Activated B cell treated with CpG ODN at 0.5 μM for 24 hours (primary cell): ENCODE results near the gene IZUMO4. TPM values are rescaled to one million over a fixed set of nuclear protein-coding genes. Genes with fewer than 3 reads are reported as not detected.
A peak's percentile ranks its signal among the peaks of the same experiment; 100 is the strongest.

Source experiments
- ATAC-seq: fragments of 200-7000 bp; cut with Tn5 transposase; one replicate; pipeline ENCODE4 v1.10.0; 2021; ENCODE audit warnings: low read depth, mild to moderate bottlenecking, moderate library complexity
- CTCF ChIA-PET: fragments of 350-600 bp; sonication (Branson Sonifier 250); formaldehyde crosslinking; loops from one replicate; lab custom pipeline; 2021; ENCODE audit warnings: antibody characterized with exemption; lab: Charles Lee
- POLR2A ChIA-PET: fragments of 350-600 bp; sonication (Branson Sonifier 250); formaldehyde crosslinking; loops from one replicate; lab custom pipeline; 2021; ENCODE audit warnings: antibody characterized with exemption; lab: Charles Lee
- DNase-seq: peaks from one replicate; pipeline ENCODE4 v3.0.0; 2022
- H3K27ac Mint-ChIP-seq: one replicate; pipeline ENCODE4 v1.8.0; 2020; ENCODE audit warnings: mixed read lengths
- H3K27me3 Mint-ChIP-seq: one replicate; pipeline ENCODE4 v1.8.0; 2021; ENCODE audit warnings: mixed read lengths
- H3K36me3 Mint-ChIP-seq: one replicate; pipeline ENCODE4 v1.8.0; 2021; ENCODE audit warnings: low read depth, mixed read lengths
- H3K4me1 Mint-ChIP-seq: one replicate; pipeline ENCODE4 v1.8.0; 2021; ENCODE audit warnings: mixed read lengths
- H3K4me3 Mint-ChIP-seq: one replicate; pipeline ENCODE4 v1.8.0; 2020; ENCODE audit warnings: mild to moderate bottlenecking, mixed read lengths
- H3K9me3 Mint-ChIP-seq: one replicate; pipeline ENCODE4 v1.8.0; 2020; ENCODE audit warnings: mixed read lengths
- intact Hi-C: fragments of 100-400 bp; cut with micrococcal nuclease; formaldehyde crosslinking; loops from one replicate; pipeline ENCODE4 v1.15.1; 2024
- total RNA-seq: library from RNA; stranded (reverse); gene quantifications from 2 replicates; pipeline ENCODE4 v1.2.3, GENCODE V29; 2022
- TF ChIP-seq, protein P1 (sequence below): fragments of 200-600 bp; IDR thresholded peaks from one replicate; pipeline ENCODE4 v1.8.0; 2022; ENCODE audit warnings: antibody characterized with exemption, mild to moderate bottlenecking

The IZUMO4 gene
- total RNA-seq, 1 donor from 2014 or later = 78.6 TPM

DNA sequence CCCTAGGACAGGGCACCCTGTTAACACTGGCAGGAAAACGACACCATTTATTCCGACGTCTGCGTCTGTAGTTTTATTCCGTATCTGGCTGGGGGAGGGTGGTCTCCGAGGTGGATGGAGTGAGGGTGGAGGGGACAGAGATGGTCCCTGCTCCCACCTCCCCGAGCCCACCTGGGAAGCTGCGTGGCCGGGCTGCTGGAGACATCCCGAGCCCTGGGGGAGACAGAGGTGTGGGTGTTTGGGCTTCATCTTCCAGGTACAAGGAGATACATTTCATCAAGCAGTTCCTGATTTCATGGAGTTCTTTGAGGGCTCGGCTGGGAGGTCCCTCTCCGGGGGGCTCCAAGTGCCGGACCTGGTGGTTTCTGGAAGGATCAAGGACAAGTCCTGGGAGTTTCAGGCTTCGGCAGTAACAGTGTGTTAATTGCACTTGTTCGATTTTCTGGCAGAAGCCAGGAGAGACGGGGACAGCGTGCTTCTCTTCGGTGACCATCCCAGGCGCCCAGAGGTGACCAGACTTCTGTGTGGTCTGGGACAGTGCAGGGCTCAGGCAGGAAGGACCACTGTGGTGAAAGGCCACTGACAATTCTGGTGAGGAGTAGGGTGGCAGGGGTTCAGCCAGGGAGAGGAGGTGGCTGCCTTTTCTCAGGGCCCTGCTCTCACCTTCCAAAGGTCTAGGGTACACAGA lies 25.6 kb upstream of the IZUMO4 start:
- H3K4me3 Mint-ChIP-seq = no peak overlapping the region
- intact Hi-C loops = no loop called here
- H3K27me3 Mint-ChIP-seq = no peaks in the 10 kb centered on the region
- H3K36me3 Mint-ChIP-seq = peaks cover 45% of the 10 kb centered on the region
- DNase-seq (no peak), ATAC-seq (no peak)
- H3K27ac Mint-ChIP-seq = peak overlapping the region; percentile 35
- H3K9me3 Mint-ChIP-seq = no peaks in the 10 kb centered on the region
- TF ChIP-seq, protein P1, sequence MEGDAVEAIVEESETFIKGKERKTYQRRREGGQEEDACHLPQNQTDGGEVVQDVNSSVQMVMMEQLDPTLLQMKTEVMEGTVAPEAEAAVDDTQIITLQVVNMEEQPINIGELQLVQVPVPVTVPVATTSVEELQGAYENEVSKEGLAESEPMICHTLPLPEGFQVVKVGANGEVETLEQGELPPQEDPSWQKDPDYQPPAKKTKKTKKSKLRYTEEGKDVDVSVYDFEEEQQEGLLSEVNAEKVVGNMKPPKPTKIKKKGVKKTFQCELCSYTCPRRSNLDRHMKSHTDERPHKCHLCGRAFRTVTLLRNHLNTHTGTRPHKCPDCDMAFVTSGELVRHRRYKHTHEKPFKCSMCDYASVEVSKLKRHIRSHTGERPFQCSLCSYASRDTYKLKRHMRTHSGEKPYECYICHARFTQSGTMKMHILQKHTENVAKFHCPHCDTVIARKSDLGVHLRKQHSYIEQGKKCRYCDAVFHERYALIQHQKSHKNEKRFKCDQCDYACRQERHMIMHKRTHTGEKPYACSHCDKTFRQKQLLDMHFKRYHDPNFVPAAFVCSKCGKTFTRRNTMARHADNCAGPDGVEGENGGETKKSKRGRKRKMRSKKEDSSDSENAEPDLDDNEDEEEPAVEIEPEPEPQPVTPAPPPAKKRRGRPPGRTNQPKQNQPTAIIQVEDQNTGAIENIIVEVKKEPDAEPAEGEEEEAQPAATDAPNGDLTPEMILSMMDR = no peak
- ChIA-PET POLR2A (interaction anchor here (0.6 to 59.1 kb wide), 6 partner anchors 11 to 170 kb away, joined by 4 to 2723 read pairs (median 10); partner anchors contain the start of genes IZUMO4, MKNK2 and MOB3A), CTCF (interaction anchor here (2.4 kb wide), 1 partner anchor 19 kb away, joined by 14 read pairs; no protein-coding TSS in a partner anchor)
- peaks cover 61% of the 10 kb centered on the region for H3K4me1 Mint-ChIP-seq

DNA sequence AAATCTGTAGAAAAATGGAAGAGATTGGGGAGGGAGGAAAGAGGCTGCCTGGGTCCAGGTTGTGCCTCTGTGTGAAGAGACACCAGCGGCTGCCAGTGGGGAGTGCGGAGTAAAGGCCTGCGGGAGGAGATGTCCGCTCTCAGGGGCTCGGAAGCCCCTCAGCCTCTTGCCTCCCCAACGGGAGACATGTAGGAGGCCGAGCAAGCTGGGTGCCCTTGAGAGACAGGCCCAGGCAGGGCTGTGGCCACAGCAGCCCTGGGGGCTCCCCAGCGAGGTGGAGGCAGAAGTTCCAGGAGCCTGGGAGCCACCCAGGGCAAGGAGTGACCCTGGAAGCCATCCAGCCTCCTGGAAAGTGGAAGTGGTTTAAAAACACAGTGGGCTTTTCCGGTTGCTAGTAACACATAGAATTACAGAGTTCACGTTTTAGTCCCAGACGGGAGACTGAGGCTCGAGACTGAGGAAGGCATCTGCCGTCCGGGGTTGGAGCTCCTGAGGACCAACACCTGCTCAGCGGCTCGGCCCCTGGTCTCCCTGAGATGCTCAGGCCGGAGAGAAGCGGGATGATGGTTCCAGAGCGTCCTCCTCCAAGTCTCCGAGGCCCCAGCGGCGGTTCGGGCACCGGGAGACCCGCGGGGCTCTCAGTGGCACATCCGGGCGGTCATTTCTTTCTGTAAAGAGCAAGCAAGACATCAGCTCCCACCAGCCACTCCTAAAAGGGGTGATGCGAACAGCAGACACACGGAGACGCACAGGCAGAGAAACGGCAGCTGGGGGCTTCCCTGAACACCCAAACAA lies 23.8 kb upstream of the IZUMO4 start:
- DNase-seq (no peak), ATAC-seq (no peak)
- peak overlapping the region; percentile 85 for H3K27ac Mint-ChIP-seq
- TF ChIP-seq, protein P1 = no peak
- intact Hi-C loops = no loop called here
- ChIA-PET CTCF (no interaction called here), POLR2A (interaction anchor here (0.6 to 59.1 kb wide), 3 partner anchors 9 to 235 kb away, joined by 7 to 2723 read pairs (median 2723); partner anchors contain the start of genes IZUMO4, MKNK2 and MOB3A)
- H3K36me3 Mint-ChIP-seq = peaks cover 61% of the 10 kb centered on the region
- peaks cover 62% of the 10 kb centered on the region for H3K4me1 Mint-ChIP-seq
- H3K27me3 Mint-ChIP-seq = no peaks in the 10 kb centered on the region
- no peak overlapping the region for H3K4me3 Mint-ChIP-seq
- H3K9me3 Mint-ChIP-seq = no peaks in the 10 kb centered on the region

DNA sequence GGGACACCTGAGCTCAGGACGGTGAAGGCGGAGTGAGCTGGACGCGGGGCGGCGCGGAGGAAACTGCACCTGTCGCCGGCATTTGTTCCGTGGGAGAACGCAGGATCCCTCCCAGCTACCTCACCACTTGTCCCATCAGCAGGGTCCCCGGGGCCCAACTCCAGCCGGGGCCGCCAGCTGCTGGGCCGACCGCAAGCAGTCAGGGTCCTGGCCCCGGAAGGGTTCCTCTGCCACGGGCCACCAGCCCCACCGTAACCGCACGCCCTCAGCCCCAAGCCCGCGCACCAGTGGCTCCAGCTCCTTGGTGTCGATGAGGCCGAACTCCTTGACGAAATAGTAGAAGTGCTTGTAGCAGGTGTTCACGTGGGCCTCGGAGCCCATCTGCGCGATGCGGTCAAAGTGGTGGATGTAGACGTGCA lies 20.2 kb upstream of the IZUMO4 start:
- ChIA-PET POLR2A (interaction anchor here (0.5 to 59.1 kb wide), 4 partner anchors 6 to 824 kb away, joined by 5 to 2723 read pairs (median 1364); partner anchors contain the start of genes IZUMO4, MKNK2, MOB3A and ZNF57), CTCF (interaction anchor here (0.9 to 2.6 kb wide), 2 partner anchors 11 to 57 kb away, joined by 3 to 8 read pairs; no protein-coding TSS in a partner anchor)
- Mint-ChIP-seq H3K9me3 (no peaks in the 10 kb centered on the region), H3K4me1 (peaks cover 75% of the 10 kb centered on the region), H3K27ac (peak overlapping the region; percentile 50), H3K36me3 (peaks cover 79% of the 10 kb centered on the region), H3K4me3 (no peak overlapping the region), H3K27me3 (no peaks in the 10 kb centered on the region)
- ATAC-seq (no peak), DNase-seq (no peak)
- intact Hi-C loops = no loop called here
- TF ChIP-seq, protein P1 = no peak

DNA sequence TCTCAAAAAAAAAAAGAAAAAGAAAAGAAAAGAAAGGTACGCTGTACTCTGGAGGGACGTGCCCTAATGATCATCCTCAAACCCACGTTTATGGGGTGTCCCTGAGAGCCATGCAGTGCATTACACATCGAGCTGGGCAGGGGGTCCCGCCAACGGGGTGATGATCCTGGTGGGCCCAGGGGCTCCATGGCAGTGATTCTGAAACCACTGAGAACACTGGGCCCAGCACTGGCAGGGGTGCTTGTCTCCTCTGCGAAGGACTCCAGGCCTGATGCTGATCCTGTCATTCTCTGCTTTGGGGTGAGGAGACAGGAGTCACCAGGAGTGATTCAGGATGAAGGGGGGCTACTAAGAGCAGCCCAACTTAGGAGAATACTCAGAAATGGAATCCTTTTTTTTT lies 19.3 kb upstream of the IZUMO4 start:
- H3K9me3 Mint-ChIP-seq = no peaks in the 10 kb centered on the region
- intact Hi-C loops = no loop called here
- H3K27ac Mint-ChIP-seq = no peak overlapping the region
- ATAC-seq = no peak
- no peaks in the 10 kb centered on the region for H3K27me3 Mint-ChIP-seq
- POLR2A ChIA-PET = interaction anchor here (0.5 to 59.1 kb wide), 3 partner anchors 5 to 64 kb away, joined by 3 to 2723 read pairs (median 2723); partner anchors contain the start of genes IZUMO4, MKNK2 and MOB3A
- no peak overlapping the region for H3K4me3 Mint-ChIP-seq
- CTCF ChIA-PET = no interaction called here
- H3K36me3 Mint-ChIP-seq = peaks cover 76% of the 10 kb centered on the region
- TF ChIP-seq, protein P1 = no peak
- no peak for DNase-seq
- H3K4me1 Mint-ChIP-seq = peaks cover 82% of the 10 kb centered on the region
